Upper lobe of left lung (tissue), 6 donors: ENCODE measurements around the gene TMEM134. TPM values are rescaled to one million over a fixed set of nuclear protein-coding genes. Genes with fewer than 3 reads are reported as not detected.
"Not testable (repeated sequence)": the region's sequence is repeated elsewhere in the genome, so short reads cannot be mapped to it uniquely, and the experiment has no call there.

Source experiments
- ATAC-seq, 2 donors: fragments of 200-7000 bp; cut with Tn5 transposase; one replicate each; pipeline ENCODE4 v1.9.1; 2022; ENCODE audit warnings: mild to moderate bottlenecking in 2 of 2, moderate library complexity in 2 of 2; ENCODE audit not compliant: low FRiP score in 2 of 2
- DNase-seq, 2 donors: peaks; one replicate each; pipeline ENCODE4 v3.0.0-alpha.2; 2019 to 2020
- H3K27ac ChIP-seq, 4 donors: fragments of 200-600 bp; sonication (generic); one replicate each; pipeline ENCODE4 v1.5.1; 2016 to 2019
- H3K27me3 ChIP-seq, 4 donors: fragments of 200-600 bp; sonication (generic); one replicate each; pipeline ENCODE4 v1.5.1; 2017 to 2019
- H3K36me3 ChIP-seq, 4 donors: fragments of 200-600 bp; sonication (generic); one replicate each; pipeline ENCODE4 v1.5.1; 2016 to 2019
- H3K4me1 ChIP-seq, 4 donors: fragments of 200-600 bp; sonication (generic); one replicate each; pipeline ENCODE4 v1.5.1; 2018 to 2019
- H3K4me3 ChIP-seq, 4 donors: fragments of 200-600 bp; sonication (generic); one replicate each; pipeline ENCODE4 v1.5.1; 2017 to 2019; ENCODE audit warnings: mild to moderate bottlenecking in 2 of 4, moderate library complexity in 1 of 4
- H3K9me3 ChIP-seq, 4 donors: fragments of 200-600 bp; sonication (generic); one replicate each; pipeline ENCODE4 v1.5.1; 2018 to 2019
- CTCF ChIP-seq, 6 experiments: fragments of 450-650 bp in 4 of 6; fragments of 200-600 bp in 2 of 6; sonication (generic) in 2 of 6; IDR thresholded peaks; one replicate each; pipeline ENCODE4 v1.5.1; 2016 to 2019; ENCODE audit warnings: antibody characterized with exemption in 6 of 6
- EP300 ChIP-seq, 4 donors: sonication (generic); formaldehyde crosslinking; IDR thresholded peaks; one replicate each; pipeline ENCODE4 v1.5.1; 2017; ENCODE audit warnings: antibody characterized with exemption in 4 of 4, control low read depth in 2 of 4
- POLR2A ChIP-seq, 4 donors: fragments of 450-650 bp; IDR thresholded peaks; one replicate each; pipeline ENCODE4 v1.5.1; 2016 to 2017; ENCODE audit warnings: antibody characterized with exemption in 4 of 4, mild to moderate bottlenecking in 2 of 4
- POLR2AphosphoS5 ChIP-seq, 2 donors: sonication (generic); formaldehyde crosslinking; IDR thresholded peaks; one replicate each; pipeline ENCODE4 v1.5.1; 2017; ENCODE audit warnings: antibody characterized with exemption in 2 of 2
- WGBS, 2 donors: methylation state at CpG; one replicate each; pipeline ENCODE4 v1.1.5; 2017 to 2018; 5-methylcytosine and 5-hydroxymethylcytosine counted together
- total RNA-seq, 6 donors: library from RNA; depleted of rRNA in 4 of 6; stranded (reverse); fragments of >200 nt in 4 of 6; gene quantifications; one replicate each; pipeline versions ENCODE4 v1.1.0 to v1.2.1, GENCODE V29; 2016 to 2021
- donor health status: DM: no; HTN: no; CAD: no; lungs with moderate emphysema.
- donor health status: DM: no; HTN: yes; CAD: no; lungs with severe emphysema.

The TMEM134 gene
- total RNA-seq, 6 donors from 2014 or later: 51.2 to 102 (median 75.2) TPM

GRCh38 chr11:67483831-67484665, 15.0 kb upstream of the TMEM134 start:
- Histone ChIP-seq H3K36me3 (peaks cover 0 to 22% (median 14%) of the 10 kb centered on the region in 4 donors), H3K4me1 (peaks cover 29 to 43% (median 33%) of the 10 kb centered on the region in 4 donors), H3K27me3 (no peaks in the 10 kb centered on the region), H3K4me3 (peak overlapping the region in 3 of 4 donors; percentile 40 to 63 (median 59)), H3K27ac (peak overlapping the region; percentile 81 to 95 (median 92)), H3K9me3 (no peaks in the 10 kb centered on the region)
- ATAC-seq (no peak), DNase-seq (no peak)
- WGBS, 2 donors: 82 to 86% methylated on average over 16 of the region's 16 CpGs
- TF ChIP-seq POLR2A (IDR thresholded peaks at IDR 0.05): no peak
- TF ChIP-seq POLR2AphosphoS5 (IDR thresholded peaks at IDR 0.05): no peak
- no peak for TF ChIP-seq CTCF (IDR thresholded peaks at IDR 0.05)
- TF ChIP-seq EP300 (IDR thresholded peaks at IDR 0.05): no peak

GRCh38 chr11:67482827-67483798, 14.1 kb upstream of the TMEM134 start, which contains the start of gene AIP:
TSS of gene AIP (plus strand) at chr11:67483026. CDS start at chr11:67483159, 133 bp downstream.
- 11 to 16% methylated on average over 38 to 60 of the region's 60 CpGs for WGBS, 2 donors
- TF ChIP-seq EP300 (IDR thresholded peaks at IDR 0.05): no peak
- peak; percentile 82 to 89 for TF ChIP-seq POLR2AphosphoS5 (IDR thresholded peaks at IDR 0.05)
- peak in 3 of 4 donors; percentile 26 to 80 (median 42) for TF ChIP-seq POLR2A (IDR thresholded peaks at IDR 0.05)
- TF ChIP-seq CTCF (IDR thresholded peaks at IDR 0.05): peak in 5 of 6 experiments; percentile 22 to 72 (median 65)
- peak; percentile 96 to 97 for DNase-seq
- Histone ChIP-seq H3K4me3 (peak within 1 kb of the TSS; percentile 28 to 63 (median 50)), H3K27me3 (no peaks in the 10 kb centered on the region), H3K4me1 (peaks cover 29 to 43% (median 33%) of the 10 kb centered on the region in 4 donors), H3K27ac (peak within 1 kb of the TSS; percentile 81 to 95 (median 92)), H3K9me3 (no peaks in the 10 kb centered on the region), H3K36me3 (peaks cover 0 to 16% (median 10%) of the 10 kb centered on the region in 4 donors)
- peak; percentile 98 to 99 for ATAC-seq

- ATAC-seq: peak; percentile 2 to 54
- TF ChIP-seq CTCF (IDR thresholded peaks at IDR 0.05) (no peak), POLR2AphosphoS5 (IDR thresholded peaks at IDR 0.05) (no peak), EP300 (IDR thresholded peaks at IDR 0.05) (no peak), POLR2A (IDR thresholded peaks at IDR 0.05) (no peak)
- peak overlapping the region; percentile 0 to 63 (median 50) for H3K4me3 ChIP-seq
- WGBS, 2 donors: 38 to 46% methylated on average over 19 of the region's 19 CpGs
- H3K36me3 ChIP-seq: peaks cover 0 to 8% (median 2%) of the 10 kb centered on the region in 4 donors
- H3K27me3 ChIP-seq: no peaks in the 10 kb centered on the region
- peak overlapping the region; percentile 81 to 95 (median 92) for H3K27ac ChIP-seq
- H3K9me3 ChIP-seq: no peaks in the 10 kb centered on the region
- no peak for DNase-seq
- H3K4me1 ChIP-seq: peaks cover 31 to 43% (median 34%) of the 10 kb centered on the region in 4 donors
Observed at GRCh38 chr11:67482275-67482826, 13.3 kb upstream of the TMEM134 start.

GRCh38 chr11:67477344-67478050, 8.4 kb upstream of the TMEM134 start:
- H3K27ac ChIP-seq, H3K36me3 ChIP-seq, H3K4me1 ChIP-seq, H3K9me3 ChIP-seq, H3K4me3 ChIP-seq, DNase-seq, H3K27me3 ChIP-seq, ATAC-seq: not testable (repeated sequence)
- 70 to 81% methylated on average over 15 of the region's 16 CpGs for WGBS, 2 donors

DNA sequence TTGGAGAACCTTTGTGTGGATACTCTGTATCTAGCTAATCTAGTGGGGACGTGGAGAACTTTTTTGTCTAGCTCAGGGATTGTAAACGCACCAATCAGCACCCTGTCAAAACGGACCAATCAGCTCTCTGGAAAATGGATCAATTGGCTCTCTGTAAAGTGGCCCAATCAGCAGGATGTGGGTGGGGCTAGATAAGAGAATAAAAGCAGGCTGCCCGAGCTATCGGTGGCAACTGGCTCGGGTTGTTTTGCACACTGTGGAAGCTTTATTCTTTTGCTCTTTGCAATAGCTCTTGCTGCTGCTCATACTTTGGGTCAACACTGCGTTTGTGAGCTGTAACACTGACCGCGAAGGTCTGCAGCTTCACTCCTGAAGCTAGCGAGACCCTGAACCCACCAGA, 7.6 kb upstream of the TMEM134 start:
- not testable (repeated sequence) for H3K27ac ChIP-seq, DNase-seq, H3K4me1 ChIP-seq, H3K4me3 ChIP-seq, H3K9me3 ChIP-seq, H3K27me3 ChIP-seq, ATAC-seq, H3K36me3 ChIP-seq
- WGBS, 2 donors: 84 to 88% methylated on average over 10 of the region's 10 CpGs
